Tibial nerve (tissue), 4 donors: Measurements from ENCODE around the gene PGC.

Experiments
- CTCF ChIP-seq, 5 experiments: fragments of 200-600 bp in 3 of 5; fragments of 450-650 bp in 2 of 5; sonication (generic) in 3 of 5; IDR thresholded peaks; one replicate each; pipeline ENCODE4 v1.5.1; 2016 to 2019; ENCODE audit warnings: antibody characterized with exemption in 5 of 5, mild to moderate bottlenecking in 3 of 5, moderate library complexity in 2 of 5
- EP300 ChIP-seq, 2 donors: sonication (generic); formaldehyde crosslinking; IDR thresholded peaks; one replicate each; pipeline ENCODE4 v1.6.1; 2017; ENCODE audit warnings: antibody characterized with exemption in 2 of 2, mild to moderate bottlenecking in 1 of 2
- POLR2A ChIP-seq, 2 donors: fragments of 450-650 bp; IDR thresholded peaks; one replicate each; pipeline ENCODE4 v1.6.1; 2017; ENCODE audit warnings: antibody characterized with exemption in 2 of 2, mild to moderate bottlenecking in 2 of 2, moderate library complexity in 2 of 2

GRCh38 chr6:41720783-41721182 is 26.4 kb downstream of the PGC start:
- no peak for TF ChIP-seq POLR2A (IDR thresholded peaks at IDR 0.05)
- no peak for TF ChIP-seq CTCF (IDR thresholded peaks at IDR 0.05)
- TF ChIP-seq EP300 (IDR thresholded peaks at IDR 0.05): no peak
